SW 1271 (cell line): Measurements from ENCODE around the gene C3orf49.
A peak's percentile ranks its signal among the peaks of the same experiment; 100 is the strongest.

Source experiments
- DNase-seq, 2 experiments: peaks; one replicate each; lab custom pipeline; 2025; lab: John Stamatoyannopoulos, UW

Gene C3orf49

DNA sequence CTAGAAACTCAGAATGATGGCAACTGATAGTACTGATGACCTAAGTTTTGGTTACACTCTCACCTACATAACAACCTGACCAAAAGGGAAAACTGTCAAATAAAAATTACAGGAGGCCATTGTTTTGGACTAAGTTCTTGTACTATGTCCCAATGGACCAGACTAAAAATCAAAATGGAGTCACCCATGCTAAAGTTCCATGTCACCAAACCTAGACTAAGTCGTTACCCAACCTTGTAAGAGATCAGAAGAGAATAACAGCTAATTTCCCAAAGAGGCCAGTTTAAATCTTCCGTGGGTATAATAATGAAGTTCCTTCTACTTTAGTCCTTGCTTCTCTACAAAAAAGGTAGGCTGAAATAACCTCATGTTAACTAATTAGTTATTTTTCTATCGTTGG, 32.2 kb downstream of the C3orf49 start:
- no peak for DNase-seq

DNA sequence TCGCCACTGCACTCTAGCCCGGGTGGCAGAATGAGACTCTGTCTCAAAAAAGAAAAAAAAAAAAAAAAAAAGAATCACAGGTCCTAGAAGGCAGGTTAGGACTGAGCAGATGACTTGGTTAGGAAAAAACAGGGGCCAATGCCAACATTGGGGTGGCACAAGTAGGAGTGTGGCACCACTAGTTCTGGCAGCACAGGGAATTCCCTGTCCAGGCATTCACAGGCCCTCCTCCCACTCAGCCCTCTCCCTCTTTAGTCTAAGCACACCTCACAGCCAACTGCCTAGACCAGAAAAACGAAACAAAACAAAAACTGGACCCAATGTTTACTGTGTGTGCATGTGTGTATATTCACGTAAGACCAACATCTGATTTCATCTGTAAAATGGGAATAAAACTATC, 34.0 kb downstream of the C3orf49 start:
- no peak for DNase-seq

DNA sequence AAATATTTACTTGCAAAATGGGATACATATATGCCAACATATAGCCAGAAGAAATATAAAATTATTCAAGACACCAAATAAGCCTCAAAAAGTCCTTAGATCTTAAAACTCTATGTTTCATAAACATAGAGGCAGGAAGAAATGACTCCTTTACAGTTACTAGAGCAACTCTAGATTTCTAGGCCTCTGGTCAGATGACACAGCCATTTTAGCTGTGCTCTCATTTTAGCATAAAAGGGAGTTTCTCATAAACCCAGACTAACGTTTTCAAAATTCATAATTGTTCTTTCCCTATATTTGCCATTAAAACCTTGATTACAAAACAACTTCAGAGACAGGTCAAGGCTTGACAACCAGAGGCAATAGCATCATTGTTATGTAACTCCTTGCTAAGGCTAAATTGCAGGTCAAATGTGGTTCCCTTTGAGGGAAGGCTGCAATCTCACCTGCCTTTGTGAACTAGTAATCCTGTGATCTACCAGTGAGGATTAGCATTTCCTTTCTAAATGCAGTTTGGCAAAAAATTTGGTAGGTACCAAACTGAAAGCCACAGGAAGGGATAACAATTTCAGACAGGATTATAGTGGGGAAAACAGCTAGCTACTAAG, 36.3 kb downstream of the C3orf49 start:
- DNase-seq, result no peak

DNA sequence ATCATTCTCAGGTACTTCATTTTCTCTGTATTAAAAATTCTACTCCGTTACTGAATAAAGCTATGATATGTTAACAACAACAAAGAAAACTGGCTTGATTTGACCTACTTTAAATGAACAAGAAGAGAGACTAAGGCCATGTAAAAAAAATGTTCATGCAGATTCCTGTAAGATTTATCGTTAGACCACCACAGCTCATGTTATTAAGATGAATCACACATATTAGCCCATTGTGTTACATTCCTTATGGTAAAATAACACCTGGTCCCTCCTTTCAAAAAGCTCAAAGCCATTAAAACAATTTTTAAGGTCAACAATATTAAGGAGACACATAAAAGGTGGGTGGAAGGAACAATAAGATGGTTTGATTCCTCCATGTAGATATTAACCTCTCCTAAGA, 38.2 kb downstream of the C3orf49 start:
- DNase-seq, result no peak

DNA sequence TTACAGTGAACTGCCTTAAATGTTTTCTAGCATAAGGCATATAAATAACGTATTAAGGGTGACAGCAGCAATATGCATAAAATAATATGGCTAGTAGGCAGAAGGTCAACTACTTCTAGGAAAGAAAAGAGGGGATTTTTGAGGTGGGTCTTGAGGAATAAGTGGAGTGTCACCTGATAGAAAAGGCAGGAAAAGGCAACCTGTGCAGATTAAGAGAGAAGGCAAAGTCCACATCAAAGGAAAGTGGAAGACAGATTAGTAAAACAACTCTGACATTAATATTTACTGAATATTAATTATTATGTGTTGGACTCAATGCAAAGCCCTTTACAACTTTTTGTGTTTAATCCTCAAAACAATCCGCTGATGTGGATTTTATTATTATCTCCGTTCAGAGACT, 41.7 kb downstream of the C3orf49 start:
- DNase-seq, result no peak

DNA sequence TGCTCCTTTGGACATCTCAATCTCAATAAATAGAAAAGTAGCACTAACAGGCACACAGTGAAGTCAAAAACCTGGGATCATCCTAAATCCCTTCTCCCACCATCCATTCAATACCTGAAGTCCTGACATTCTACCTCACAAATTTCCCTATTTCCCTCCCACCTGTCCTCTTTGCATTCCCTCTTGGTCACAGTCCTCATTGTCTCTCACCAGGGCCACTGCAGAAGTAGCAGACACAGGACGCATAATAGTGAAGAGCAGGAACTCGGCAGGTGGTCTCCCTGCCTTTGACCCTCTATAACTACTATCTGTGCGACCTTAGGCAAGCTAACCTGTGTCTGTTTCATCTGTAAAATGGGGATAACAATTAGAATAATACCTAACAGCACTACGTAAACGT, 42.2 kb downstream of the C3orf49 start:
- no peak for DNase-seq

DNA sequence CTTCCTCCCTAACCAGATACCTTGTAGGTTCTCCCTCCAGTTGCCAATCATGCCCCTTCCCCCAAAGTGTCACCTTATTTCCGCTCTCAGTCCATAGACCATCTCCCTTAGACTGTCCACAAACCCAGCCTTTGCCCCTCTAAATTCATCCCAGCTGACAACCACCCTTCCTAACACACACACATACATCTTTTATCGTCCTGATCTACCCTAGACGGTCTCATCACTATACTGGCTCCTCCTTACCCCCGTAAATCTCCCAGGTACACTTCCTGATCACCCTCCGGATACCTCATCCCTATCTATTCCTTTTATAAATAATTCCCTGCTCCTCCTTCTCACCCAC, 43.7 kb downstream of the C3orf49 start:
- no peak for DNase-seq

DNA sequence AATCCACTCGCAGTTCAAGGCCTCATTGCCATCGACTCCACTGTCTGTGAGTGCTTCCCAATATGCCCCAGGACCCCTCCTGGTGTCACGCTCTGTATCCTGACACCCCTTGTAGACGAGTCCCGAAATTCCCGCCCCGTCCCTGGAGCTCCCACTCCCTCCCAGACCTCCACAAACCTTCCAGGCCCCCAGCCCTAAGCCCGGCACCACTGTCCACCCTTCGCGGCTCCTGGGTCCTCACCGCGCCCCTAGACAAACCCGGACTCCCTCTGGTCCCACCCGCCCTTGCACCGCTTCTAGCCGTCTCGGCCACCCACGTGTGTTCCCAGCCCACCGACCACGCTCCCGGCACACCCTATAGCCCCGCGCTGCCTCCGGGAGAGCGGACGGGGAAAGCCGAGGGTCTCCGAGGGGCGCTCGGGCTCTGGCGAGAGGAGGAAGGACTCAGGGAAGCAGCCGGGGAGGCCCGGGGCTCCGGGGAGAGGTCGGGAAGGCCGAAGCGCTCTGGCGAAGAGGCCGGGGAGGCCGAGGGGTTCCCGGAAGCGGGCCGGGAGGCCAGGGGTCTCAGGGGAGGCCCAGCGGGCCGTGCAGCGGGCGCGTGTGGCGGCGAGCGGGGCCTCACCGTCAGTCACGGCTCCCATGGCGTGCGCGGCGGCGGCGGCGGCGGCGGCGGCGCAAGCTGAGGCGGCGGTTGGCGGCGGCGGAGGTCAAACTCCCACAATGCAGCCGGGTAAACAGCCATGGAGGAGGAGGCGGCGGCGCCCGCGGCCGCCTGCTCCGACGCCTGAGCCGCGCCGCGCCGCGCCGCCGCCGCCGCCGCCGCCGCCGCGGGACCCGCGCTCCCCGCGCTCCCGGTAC, 44.3 kb downstream of the C3orf49 start, which contains the start of the genes ATXN7 and THOC7:
Gene ATXN7 (plus strand): TSS at position 718 of the 858 bp plus-strand sequence. CDS start 48,732 bp downstream, outside the sequence.
Gene THOC7 (minus strand): TSS at position 656 of the 858 bp plus-strand sequence. CDS start 15 bp downstream, at position 641.
- DNase-seq, result peak in 1 of 2 experiments; percentile 10

DNA sequence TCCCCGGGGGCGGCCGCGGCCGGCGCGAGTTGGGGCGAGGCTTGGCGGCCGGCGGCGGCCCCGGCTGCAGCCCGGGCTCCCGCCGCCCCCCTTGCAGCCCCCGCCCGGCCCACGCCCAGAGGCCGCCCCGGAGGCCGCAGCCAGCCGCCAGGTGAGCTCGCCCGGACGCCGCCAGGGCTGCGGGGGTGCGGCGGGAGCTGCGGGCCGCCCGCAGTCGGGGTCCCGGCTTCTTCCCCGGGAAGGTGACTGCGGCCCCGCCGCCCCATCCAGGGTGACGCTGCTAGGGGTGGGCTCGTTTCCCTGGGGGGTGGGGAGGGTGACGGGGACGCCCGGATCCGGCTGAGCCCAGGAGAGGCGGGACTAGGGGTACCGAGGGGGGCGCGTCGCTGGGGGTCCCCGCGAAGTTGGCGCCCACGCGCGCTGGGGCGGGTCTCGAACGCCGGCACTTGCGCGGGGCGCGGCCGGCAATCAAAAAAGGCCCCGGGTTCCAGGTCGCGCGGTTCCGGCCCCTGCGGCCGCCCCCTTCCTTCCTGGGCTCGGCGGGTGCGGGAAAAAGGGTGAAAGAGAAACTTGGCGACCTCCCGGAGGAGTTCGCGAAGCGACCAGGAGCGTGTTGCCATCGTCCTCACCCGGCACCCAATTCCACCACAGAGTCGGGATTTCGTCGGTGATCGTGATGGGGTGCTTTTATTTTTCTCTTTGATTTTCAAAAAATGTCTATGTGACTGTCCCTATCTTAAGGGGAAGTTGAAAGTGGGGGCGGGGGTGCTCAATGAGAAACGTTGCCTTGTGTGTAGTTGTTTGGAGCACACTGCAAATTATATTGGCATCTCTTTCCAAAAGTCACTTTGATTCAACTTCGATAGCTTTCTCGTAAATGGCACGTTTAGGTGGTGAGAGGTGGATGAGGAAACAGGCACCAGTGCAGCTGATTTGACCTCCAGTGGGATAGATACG, 45.2 kb downstream of the C3orf49 start:
- peak in 1 of 2 experiments; percentile 22 for DNase-seq

DNA sequence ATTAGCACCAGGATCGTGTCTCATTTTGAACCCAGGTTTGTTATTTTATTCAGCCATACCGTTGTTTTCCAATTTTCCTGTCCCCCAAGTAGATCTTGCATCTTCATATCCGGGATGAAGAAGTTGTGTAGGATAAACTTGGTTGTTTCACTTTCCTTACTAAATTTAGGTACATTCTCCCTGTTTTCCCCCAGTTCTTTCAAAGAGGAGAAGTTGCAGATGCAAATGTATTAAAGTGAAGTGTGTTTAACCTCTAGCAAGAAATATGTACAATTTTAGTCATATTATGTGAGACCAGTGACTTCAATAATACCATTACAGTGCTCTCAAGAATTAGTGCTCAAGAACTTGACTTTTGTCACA, 45.8 kb downstream of the C3orf49 start:
- DNase-seq, result no peak

DNA sequence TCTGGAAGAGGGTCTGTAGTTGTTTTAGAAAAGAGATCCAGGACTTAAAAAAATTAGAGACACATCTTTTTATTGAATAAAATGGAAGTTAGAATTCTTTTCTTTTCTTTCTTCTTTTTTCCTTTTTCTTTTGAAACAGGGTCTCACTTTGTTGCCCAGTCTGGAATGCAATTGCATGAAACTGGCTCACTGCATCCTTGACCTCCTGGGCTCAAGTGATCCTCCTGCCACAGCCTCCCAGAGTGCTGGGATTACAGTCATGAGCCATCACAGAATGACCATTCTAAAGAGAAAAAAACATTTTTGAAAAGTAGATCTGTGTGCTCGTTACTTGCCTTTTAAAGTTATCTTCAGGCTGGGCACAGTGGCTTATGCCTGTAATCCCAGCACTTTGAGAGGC, 48.1 kb downstream of the C3orf49 start:
- DNase-seq, result no peak

DNA sequence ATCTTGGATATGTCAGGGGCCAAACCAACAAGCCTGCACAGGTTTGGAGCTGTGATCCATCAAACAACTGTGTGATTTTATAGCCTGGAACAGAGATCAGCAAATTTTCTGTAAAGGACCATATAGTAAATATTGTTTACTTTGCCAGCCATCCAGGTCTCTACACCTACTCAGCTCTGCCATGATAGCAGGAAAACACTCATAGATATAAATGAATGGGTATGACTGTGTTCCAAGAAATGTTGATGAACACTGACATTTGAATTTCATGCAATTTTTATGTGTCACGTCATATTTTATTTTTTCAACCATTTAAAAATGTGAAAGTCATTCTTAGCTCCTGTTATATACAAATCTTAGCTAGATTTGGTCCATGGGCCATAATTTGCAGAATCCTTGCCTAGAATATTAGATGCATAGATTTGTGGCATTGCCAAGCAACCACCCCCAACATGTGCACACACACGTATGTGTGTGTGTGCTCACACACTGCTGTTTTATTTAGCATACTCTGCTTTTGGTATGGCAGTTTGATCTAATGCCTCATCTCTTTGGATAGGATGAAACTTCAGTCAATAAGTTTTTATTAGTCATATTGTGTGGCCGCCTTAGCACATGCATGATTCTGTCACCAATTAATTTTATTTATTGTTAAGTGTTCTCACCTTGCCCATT, 51.0 kb downstream of the C3orf49 start:
- DNase-seq, result no peak

DNA sequence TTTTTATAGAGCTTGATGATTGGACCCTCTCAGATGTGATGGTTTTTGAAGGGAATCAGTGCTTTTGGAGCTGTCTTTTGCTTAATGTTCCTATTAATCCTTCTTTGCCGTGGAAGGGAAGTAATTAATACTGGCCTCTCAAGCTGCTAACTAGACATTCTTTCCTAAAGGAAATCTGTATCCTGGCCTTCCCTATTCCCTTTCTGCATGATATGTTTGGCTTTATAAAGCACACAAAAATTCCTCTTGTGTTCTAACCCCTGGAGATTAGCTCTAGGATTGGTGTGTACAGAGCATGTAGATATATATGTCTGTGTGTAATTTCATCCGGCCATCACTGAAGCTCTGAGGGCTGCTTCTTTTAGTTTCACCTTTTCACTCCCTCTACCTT, 51.5 kb downstream of the C3orf49 start:
- no peak for DNase-seq

DNA sequence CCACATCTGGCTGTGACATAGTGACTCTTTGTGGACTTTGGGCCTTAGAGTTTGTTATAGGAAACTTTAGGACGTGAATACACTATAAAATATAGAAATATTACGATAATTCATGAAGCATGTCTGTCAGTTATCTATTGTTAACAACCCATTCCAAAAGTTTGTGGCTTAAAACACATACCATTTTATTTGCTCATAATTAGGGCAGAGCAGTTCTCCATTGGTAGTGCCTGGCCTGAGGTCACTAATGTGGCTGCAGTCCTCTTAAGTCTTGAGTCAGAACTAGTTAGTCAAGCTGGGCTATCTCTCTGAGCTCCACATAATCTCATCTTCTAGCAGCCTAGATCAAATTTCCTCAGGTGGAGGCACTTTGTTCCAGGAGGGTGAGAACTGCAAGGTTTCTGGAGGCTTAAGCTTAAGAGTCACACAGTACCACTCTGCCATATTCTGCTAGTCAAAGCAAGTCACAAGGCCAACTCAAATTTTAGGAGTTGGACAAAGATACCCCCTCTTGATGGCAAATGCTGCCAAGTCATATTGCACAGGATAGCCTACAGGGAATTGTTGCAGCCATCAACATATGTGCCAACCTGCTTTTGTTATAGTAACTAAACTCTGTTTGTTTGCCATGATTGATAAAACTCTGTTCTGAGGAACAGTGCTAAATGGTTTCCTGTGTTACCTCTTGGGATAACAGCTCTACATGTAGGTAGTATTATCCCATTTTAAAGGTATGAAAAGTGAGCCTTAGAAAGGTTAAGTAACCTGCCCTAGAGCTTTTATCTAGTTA, 53.2 kb downstream of the C3orf49 start:
- no peak for DNase-seq

DNA sequence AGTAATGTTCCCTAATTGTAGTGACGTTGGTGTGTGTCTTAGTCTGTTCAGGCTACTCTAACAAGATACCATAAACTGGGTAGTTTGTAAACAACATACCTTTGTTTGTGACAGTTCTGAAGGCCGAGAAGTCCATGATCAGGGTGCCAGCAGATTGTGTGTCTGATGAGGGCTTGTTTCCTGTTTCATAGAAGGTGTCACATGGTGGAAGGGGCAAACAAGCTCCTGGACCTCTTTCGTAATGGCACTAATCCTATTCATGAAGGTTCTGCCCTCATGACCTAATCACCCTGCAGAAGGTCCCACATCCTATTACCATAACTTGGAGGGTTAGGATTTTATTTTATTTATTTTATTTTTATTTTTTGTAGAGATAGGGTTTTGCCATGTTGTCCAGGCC, 55.7 kb downstream of the C3orf49 start:
- DNase-seq, result no peak

DNA sequence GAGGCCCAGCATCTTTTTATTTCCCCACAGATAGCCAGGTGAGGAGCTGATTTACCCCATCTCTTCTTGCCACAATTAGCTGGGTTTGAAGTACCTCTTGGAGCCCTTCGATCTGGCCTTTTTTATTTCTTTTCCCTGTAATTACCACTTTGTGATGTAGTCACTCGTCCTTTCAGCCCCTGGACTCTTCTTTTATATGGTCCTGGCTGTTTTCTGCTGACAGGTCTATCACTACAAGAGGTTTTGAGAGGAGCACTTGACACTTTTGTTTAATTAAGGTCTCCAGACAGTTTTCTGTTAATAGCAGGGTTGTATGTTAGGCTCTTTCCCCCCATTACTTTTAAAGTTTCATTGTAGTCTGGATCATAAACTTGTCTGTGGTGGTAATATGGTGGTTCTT, 56.4 kb downstream of the C3orf49 start:
- no peak for DNase-seq

DNA sequence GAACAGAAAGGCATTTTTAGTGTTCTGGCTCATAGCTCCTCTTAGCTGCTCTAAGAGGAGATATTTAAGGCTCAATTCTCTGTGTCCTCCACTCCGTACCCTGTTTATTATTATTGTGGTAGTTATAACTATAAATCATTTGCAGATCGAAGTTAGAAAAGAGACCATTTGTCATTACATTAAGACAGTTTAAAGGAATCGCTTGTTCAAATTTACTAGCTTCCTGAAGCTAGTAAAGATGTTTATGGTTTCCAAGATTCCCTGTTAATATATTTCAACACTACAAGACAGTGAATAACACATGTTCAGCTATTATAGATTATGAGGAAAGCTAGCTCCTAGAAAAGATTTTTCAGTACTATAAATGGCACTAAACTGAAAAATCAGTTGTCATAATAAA, 57.2 kb downstream of the C3orf49 start:
- no peak for DNase-seq

DNA sequence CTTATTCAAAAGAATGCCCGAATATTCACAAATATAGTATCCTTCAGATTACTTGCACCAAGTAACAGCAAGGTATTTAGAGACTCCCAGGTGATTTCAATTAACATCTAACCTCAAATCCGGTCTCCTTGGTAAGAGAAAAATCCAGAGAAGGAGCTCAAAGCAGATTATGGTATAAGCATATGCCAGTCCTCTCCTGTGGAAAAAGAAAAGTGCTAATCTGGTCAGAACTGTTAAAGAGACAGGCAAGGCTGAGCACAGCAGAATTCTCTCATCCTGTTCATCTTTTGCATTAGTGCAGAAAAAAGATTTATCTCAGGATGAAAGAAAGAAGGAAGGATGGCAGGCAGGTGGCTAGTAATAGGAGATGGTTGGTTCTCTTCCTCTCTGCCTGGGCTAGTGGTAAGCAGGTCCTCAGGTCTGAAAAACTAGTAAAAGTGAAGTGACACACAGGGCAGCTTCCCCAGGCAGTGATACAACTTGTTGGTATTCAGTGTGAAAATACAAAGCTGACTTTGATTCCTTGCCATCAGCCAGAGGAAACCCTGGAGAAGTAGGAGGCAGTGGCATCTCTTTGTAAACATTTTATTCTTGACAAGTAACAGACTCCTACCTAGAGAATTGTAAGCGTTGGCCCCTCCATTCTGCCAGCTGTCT, 58.8 kb downstream of the C3orf49 start:
- DNase-seq, result no peak

DNA sequence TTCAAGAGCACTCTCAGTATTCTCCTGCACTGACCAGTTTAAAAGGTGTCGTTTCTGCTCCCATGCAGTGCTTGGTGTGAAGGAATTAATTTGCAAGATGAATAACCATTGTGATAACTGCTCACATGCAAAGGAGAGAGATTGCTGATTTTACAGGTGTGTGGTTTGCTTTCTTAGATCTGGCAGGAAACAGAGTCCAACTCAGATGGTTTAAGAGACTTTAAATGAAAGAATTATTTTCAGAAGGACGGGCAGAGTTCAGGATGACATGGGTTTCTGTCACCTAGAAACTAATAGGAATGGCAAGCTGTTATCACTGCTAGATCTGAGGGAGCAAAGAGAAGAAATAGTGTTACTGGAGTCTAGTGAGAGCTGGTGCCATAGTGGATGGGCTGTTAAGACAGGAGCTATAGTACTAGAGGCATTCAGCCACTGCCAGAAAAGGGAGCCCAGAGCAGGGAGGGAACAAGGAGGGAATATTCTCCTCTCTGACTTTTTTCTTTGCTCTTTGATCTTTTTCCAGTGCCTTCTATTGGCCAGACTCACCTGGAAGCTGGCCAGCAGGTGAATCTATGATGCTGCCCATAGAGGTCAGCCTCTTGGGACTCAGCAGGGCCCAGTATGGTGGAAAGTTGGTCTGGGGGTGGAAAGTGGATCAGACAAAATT, 59.4 kb downstream of the C3orf49 start:
- no peak for DNase-seq

DNA sequence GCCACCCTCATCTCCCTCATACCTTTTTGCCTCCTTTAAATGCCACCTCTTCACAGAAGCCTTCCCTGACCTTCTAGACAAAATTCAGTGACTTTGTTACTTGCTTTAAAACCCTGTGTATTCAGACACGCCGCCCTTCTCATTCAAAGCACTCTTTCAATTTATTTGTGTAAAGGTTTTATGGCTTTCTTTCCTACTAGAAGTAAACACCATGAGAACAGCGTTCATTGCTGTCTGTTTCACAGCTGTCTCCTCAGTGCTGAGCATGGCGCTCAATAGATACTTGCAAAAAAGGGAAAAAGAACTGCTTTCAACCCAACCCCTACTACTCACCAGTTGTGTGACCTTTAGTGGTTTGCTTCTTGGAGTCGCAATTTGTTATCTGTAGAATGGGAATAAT, 61.6 kb downstream of the C3orf49 start:
- DNase-seq, result no peak
